ENCODE measurements around the gene SH2D7. TPM values are rescaled to one million over a fixed set of nuclear protein-coding genes. Genes with fewer than 3 reads are reported as not detected.

Gene SH2D7
- total RNA-seq, 1 experiment from 2014 or later = not detected

GRCh38 chr15:78102211-78102610 lies 9.8 kb downstream of the SH2D7 start:
- Histone ChIP-seq H2AK5ac (ENCODE audit: insufficient read length, low read length) (no peak overlapping the region), H3K4me2 (ENCODE audit: insufficient read depth, insufficient read length, low read length) (no peak overlapping the region), H3K27me3 (ENCODE audit: insufficient read depth, low read length) (no peaks in the 10 kb centered on the region), H4K91ac (ENCODE audit: insufficient read length, low read depth, low read length) (no peak overlapping the region), H2BK5ac (ENCODE audit: insufficient read length, low read length) (no peak overlapping the region), H3K79me1 (ENCODE audit: insufficient read depth, low read depth, low read length, poor library complexity, severe bottlenecking) (no peaks in the 10 kb centered on the region), H3K27ac (ENCODE audit: insufficient read length, low read depth, low read length) (no peak overlapping the region), H2BK120ac (ENCODE audit: low read depth, low read length, poor library complexity, severe bottlenecking) (no peak overlapping the region), H2BK12ac (ENCODE audit: insufficient read length, low read depth, low read length) (no peak overlapping the region), H3K56ac (ENCODE audit: insufficient read length, low read depth, low read length) (no peak overlapping the region), H3K23ac (ENCODE audit: insufficient read length, low read depth, low read length) (no peak overlapping the region), H4K8ac (replicated peaks; ENCODE audit: insufficient read length, low read depth, low read length) (no peak overlapping the region), H2AFZ (ENCODE audit: low read length) (no peak overlapping the region), H3K79me2 (ENCODE audit: insufficient read depth, low read length) (no peaks in the 10 kb centered on the region), H4K5ac (ENCODE audit: insufficient read length, low read depth, low read length) (no peak overlapping the region), H3K9me3 (ENCODE audit: control insufficient read depth, low read depth, low read length) (no peaks in the 10 kb centered on the region), H3K18ac (ENCODE audit: insufficient read length, low read depth, low read length) (no peak overlapping the region), H4K20me1 (ENCODE audit: control insufficient read depth, insufficient read depth, insufficient read length) (no peaks in the 10 kb centered on the region), H3T11ph (ENCODE audit: low read length) (no peak overlapping the region), H2BK20ac (ENCODE audit: low read depth, low read length, poor library complexity, severe bottlenecking) (no peak overlapping the region), H3K4ac (ENCODE audit: low read depth, low read length) (no peak overlapping the region), H3K9ac (ENCODE audit: extremely low read depth, insufficient read length, low read length) (no peak overlapping the region), H2BK15ac (ENCODE audit: low read depth, low read length) (no peak overlapping the region), H3K4me1 (ENCODE audit: insufficient read depth, low read length) (no peaks in the 10 kb centered on the region), H3K14ac (ENCODE audit: insufficient read depth, low read length) (no peak overlapping the region), H3K23me2 (ENCODE audit: insufficient read length, low read depth, low read length, poor library complexity, severe bottlenecking) (no peaks in the 10 kb centered on the region)
- DNase-seq = no peak
- Mint-ChIP-seq H3K27me3 (ENCODE audit: low read depth) (peaks cover 3% of the 10 kb centered on the region), H3K36me3 (ENCODE audit: insufficient read depth in 1 of 3, low read depth in 3 of 3) (peaks cover 4 to 14% (median 7%) of the 10 kb centered on the region in 3 experiments; a peak in 5 of 7 replicates), H3K4me1 (no peaks in the 10 kb centered on the region), H3K4me3 (no peak overlapping the region), H3K9me3 (no peaks in the 10 kb centered on the region), H3K27ac (no peak overlapping the region)
- no peak for TF ChIP-seq CTCF (conservative IDR thresholded peaks at IDR 0.05)
- no CpG with 5 or more reads among the region's 1 CpG for WGBS (ENCODE audit: extremely low coverage, insufficient read length, low lambda C conversion rate)
